Fibroblast of peridontal ligament (primary cell): Measurements from ENCODE around the gene ATP6V1E1.
"Not testable (repeated sequence)": the region's sequence is repeated elsewhere in the genome, so short reads cannot be mapped to it uniquely, and the experiment has no call there.

ENCODE experiments used
- DNase-seq: peaks from one replicate; pipeline ENCODE4 v3.0.0-alpha.2; 2010; ENCODE audit errors: extremely low read depth

ATP6V1E1 gene

GRCh38 chr22:17628406-17629172 is at the start of gene ATP6V1E1:
TSS of gene ATP6V1E1 (minus strand) at chr22:17628749. CDS start at chr22:17628635, 114 bp downstream.
- peak; percentile 97 for DNase-seq

- no peak for DNase-seq
Observed at GRCh38 chr22:17675584-17675983, 47.0 kb upstream of the ATP6V1E1 start.

GRCh38 chr22:17674152-17674551 is 45.6 kb upstream of the ATP6V1E1 start:
- no peak for DNase-seq

- DNase-seq, result peak; percentile 33
Observed at GRCh38 chr22:17672417-17672991, 44.0 kb upstream of the ATP6V1E1 start.

GRCh38 chr22:17671521-17672092 is 43.1 kb upstream of the ATP6V1E1 start:
- not testable (repeated sequence) for DNase-seq

GRCh38 chr22:17665854-17666253 is 37.3 kb upstream of the ATP6V1E1 start:
- peak; percentile 55 for DNase-seq

GRCh38 chr22:17665248-17665647 is 36.7 kb upstream of the ATP6V1E1 start:
- no peak for DNase-seq

- no peak for DNase-seq
Observed at GRCh38 chr22:17664414-17665055, 36.0 kb upstream of the ATP6V1E1 start.

GRCh38 chr22:17656870-17657395 is 28.4 kb upstream of the ATP6V1E1 start:
- DNase-seq, result no peak

- DNase-seq, result no peak
Observed at GRCh38 chr22:17655289-17655688, 26.7 kb upstream of the ATP6V1E1 start.

GRCh38 chr22:17648569-17648968 is 20.0 kb upstream of the ATP6V1E1 start:
- DNase-seq, result no peak

GRCh38 chr22:17647991-17648390 is 19.4 kb upstream of the ATP6V1E1 start:
- no peak for DNase-seq

- DNase-seq, result no peak
Observed at GRCh38 chr22:17647452-17647851, 18.9 kb upstream of the ATP6V1E1 start.

- DNase-seq, result not testable (repeated sequence)
Observed at GRCh38 chr22:17642357-17642756, 13.8 kb upstream of the ATP6V1E1 start.

- no peak for DNase-seq
Observed at GRCh38 chr22:17641269-17641668, 12.7 kb upstream of the ATP6V1E1 start.

- DNase-seq, result peak; percentile 73
Observed at GRCh38 chr22:17639247-17639741, 10.7 kb upstream of the ATP6V1E1 start.

- peak; percentile 85 for DNase-seq
Observed at GRCh38 chr22:17638432-17639246, 10.1 kb upstream of the ATP6V1E1 start, which contains the start of gene BCL2L13. TSS of gene BCL2L13 (plus strand) at chr22:17638757. CDS start at chr22:17655712, 16,955 bp downstream.

- DNase-seq, result no peak
Observed at GRCh38 chr22:17638182-17638431, 9.6 kb upstream of the ATP6V1E1 start.

GRCh38 chr22:17637490-17638181 is 9.1 kb upstream of the ATP6V1E1 start:
- no peak for DNase-seq

GRCh38 chr22:17636850-17637249 is 8.3 kb upstream of the ATP6V1E1 start:
- not testable (repeated sequence) for DNase-seq

- no peak for DNase-seq
Observed at GRCh38 chr22:17634696-17635095, 6.1 kb upstream of the ATP6V1E1 start.
